Body of pancreas (tissue), 4 donors: ENCODE results near the gene DYNC1LI2.

Experiments used
- POLR2A ChIP-seq, 3 donors: fragments of 450-650 bp; IDR thresholded peaks; one replicate each; pipeline ENCODE4 v1.6.1; 2016; ENCODE audit warnings: antibody characterized with exemption in 3 of 3, mild to moderate bottlenecking in 2 of 3
- TF ChIP-seq, protein P1 (sequence below), 7 experiments: fragments of 450-650 bp in 4 of 7; fragments of 200-600 bp in 3 of 7; sonication (generic) in 3 of 7; IDR thresholded peaks; one replicate each; pipeline ENCODE4 v1.5.1; 2016 to 2019; ENCODE audit warnings: antibody characterized with exemption in 7 of 7

DNA sequence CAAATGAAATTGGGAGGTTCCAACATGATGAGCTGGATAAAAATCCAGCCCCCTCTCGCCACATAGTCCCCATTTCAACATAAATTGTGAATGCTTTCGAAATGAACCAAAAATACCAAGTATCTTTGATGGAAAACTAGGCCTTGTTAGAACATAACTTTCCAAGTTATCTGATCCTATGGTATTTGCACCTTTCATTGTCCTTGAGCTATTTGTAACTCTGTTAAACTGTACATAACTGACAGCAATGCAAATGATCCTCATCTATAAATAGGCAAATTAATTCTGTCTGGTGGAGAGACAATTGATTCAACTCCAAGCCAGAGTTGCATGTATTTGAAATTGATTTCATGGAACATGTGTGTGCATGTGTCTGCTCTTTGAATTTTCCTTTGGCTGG, 73.1 kb downstream of the DYNC1LI2 start:
- TF ChIP-seq, protein P1, sequence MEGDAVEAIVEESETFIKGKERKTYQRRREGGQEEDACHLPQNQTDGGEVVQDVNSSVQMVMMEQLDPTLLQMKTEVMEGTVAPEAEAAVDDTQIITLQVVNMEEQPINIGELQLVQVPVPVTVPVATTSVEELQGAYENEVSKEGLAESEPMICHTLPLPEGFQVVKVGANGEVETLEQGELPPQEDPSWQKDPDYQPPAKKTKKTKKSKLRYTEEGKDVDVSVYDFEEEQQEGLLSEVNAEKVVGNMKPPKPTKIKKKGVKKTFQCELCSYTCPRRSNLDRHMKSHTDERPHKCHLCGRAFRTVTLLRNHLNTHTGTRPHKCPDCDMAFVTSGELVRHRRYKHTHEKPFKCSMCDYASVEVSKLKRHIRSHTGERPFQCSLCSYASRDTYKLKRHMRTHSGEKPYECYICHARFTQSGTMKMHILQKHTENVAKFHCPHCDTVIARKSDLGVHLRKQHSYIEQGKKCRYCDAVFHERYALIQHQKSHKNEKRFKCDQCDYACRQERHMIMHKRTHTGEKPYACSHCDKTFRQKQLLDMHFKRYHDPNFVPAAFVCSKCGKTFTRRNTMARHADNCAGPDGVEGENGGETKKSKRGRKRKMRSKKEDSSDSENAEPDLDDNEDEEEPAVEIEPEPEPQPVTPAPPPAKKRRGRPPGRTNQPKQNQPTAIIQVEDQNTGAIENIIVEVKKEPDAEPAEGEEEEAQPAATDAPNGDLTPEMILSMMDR (IDR thresholded peaks at IDR 0.05) = no peak
- TF ChIP-seq POLR2A (IDR thresholded peaks at IDR 0.05) = no peak
